ENCODE data around the gene FBXL19.
"Not testable (repeated sequence)": the region's sequence is repeated elsewhere in the genome, so short reads cannot be mapped to it uniquely, and the experiment has no call there.

FBXL19 gene

GRCh38 chr16:30922960-30923535 lies 324 bp upstream of the FBXL19 start:
- peak; percentile 87 for DNase-seq

GRCh38 chr16:30924076-30924912 lies 922 bp downstream of the FBXL19 start:
- DNase-seq: no peak

GRCh38 chr16:30924913-30925631 lies 1.7 kb downstream of the FBXL19 start:
- no peak for DNase-seq

- DNase-seq: no peak
Measured at GRCh38 chr16:30925632-30925987, 2.2 kb downstream of the FBXL19 start.

- DNase-seq: no peak
Measured at GRCh38 chr16:30925995-30926811, 2.8 kb downstream of the FBXL19 start.

GRCh38 chr16:30926937-30927788 lies 3.8 kb downstream of the FBXL19 start:
- no peak for DNase-seq

- peak; percentile 44 for DNase-seq
Measured at GRCh38 chr16:30927789-30928378, 4.5 kb downstream of the FBXL19 start.

- DNase-seq: no peak
Measured at GRCh38 chr16:30928390-30928789, 5.0 kb downstream of the FBXL19 start.

- no peak for DNase-seq
Measured at GRCh38 chr16:30929167-30929566, 5.8 kb downstream of the FBXL19 start.

- DNase-seq: no peak
Measured at GRCh38 chr16:30930160-30930571, 6.8 kb downstream of the FBXL19 start.

GRCh38 chr16:30931068-30931650 lies 7.8 kb downstream of the FBXL19 start:
- no peak for DNase-seq

- no peak for DNase-seq
Measured at GRCh38 chr16:30934827-30935557, 11.6 kb downstream of the FBXL19 start.

- DNase-seq: no peak
Measured at GRCh38 chr16:30937692-30938091, 14.3 kb downstream of the FBXL19 start.

GRCh38 chr16:30939571-30939970 lies 16.2 kb downstream of the FBXL19 start:
- DNase-seq: not testable (repeated sequence)

GRCh38 chr16:30941600-30942425 lies 18.4 kb downstream of the FBXL19 start:
- no peak for DNase-seq

GRCh38 chr16:30942426-30942806 lies 19.0 kb downstream of the FBXL19 start:
- no peak for DNase-seq

GRCh38 chr16:30944352-30944751 lies 21.0 kb downstream of the FBXL19 start:
- no peak for DNase-seq

- DNase-seq: no peak
Measured at GRCh38 chr16:30946671-30947540, 23.5 kb downstream of the FBXL19 start.

GRCh38 chr16:30947541-30947858 lies 24.1 kb downstream of the FBXL19 start:
- no peak for DNase-seq

Measured in NCI-H1048 (cell line).